Activated CD4-positive, CD25-positive, alpha-beta regulatory T cell treated with anti-CD3 and anti-CD28 coated beads, Interleukin-2, amount 50 U/mL, for 24 hours (primary cell): Measurements from ENCODE around the gene THOC5.
"Not testable (repeated sequence)": the region's sequence is repeated elsewhere in the genome, so short reads cannot be mapped to it uniquely, and the experiment has no call there.

Experiments used
- ATAC-seq, 2 donors: fragments of 150-1000 bp; cut with Tn5 transposase; one replicate each; pipeline ENCODE4 v1.10.0; 2021; ENCODE audit warnings: mild to moderate bottlenecking in 1 of 2, moderate library complexity in 1 of 2

The THOC5 gene

GRCh38 chr22:29553351-29554224, at the start of gene THOC5:
Gene THOC5, minus strand, starts transcription at chr22:29553757. Its CDS starts 4,610 bp downstream, at chr22:29549147.
- peak; percentile 98 to 99 for ATAC-seq

- ATAC-seq = no peak
Observed at GRCh38 chr22:29598684-29599020, 45.1 kb upstream of the THOC5 start.

GRCh38 chr22:29597871-29598683, 44.5 kb upstream of the THOC5 start:
- ATAC-seq = not testable (repeated sequence)

- ATAC-seq = no peak
Observed at GRCh38 chr22:29596408-29596807, 42.9 kb upstream of the THOC5 start.

- not testable (repeated sequence) for ATAC-seq
Observed at GRCh38 chr22:29594447-29594846, 40.9 kb upstream of the THOC5 start.

GRCh38 chr22:29593923-29594322, 40.4 kb upstream of the THOC5 start:
- ATAC-seq = no peak

- no peak for ATAC-seq
Observed at GRCh38 chr22:29587938-29588699, 34.6 kb upstream of the THOC5 start.

- not testable (repeated sequence) for ATAC-seq
Observed at GRCh38 chr22:29586193-29586705, 32.7 kb upstream of the THOC5 start.

- no peak for ATAC-seq
Observed at GRCh38 chr22:29584975-29585374, 31.4 kb upstream of the THOC5 start.

- ATAC-seq = no peak
Observed at GRCh38 chr22:29581799-29582198, 28.2 kb upstream of the THOC5 start.

GRCh38 chr22:29580200-29580810, 26.7 kb upstream of the THOC5 start:
- no peak for ATAC-seq

GRCh38 chr22:29578462-29579200, 25.1 kb upstream of the THOC5 start:
- no peak for ATAC-seq

- no peak for ATAC-seq
Observed at GRCh38 chr22:29574762-29575450, 21.3 kb upstream of the THOC5 start.

GRCh38 chr22:29570912-29571549, 17.5 kb upstream of the THOC5 start:
- no peak for ATAC-seq

- no peak for ATAC-seq
Observed at GRCh38 chr22:29570456-29570855, 16.9 kb upstream of the THOC5 start.

GRCh38 chr22:29569011-29569678, 15.6 kb upstream of the THOC5 start:
- ATAC-seq = no peak

- ATAC-seq = no peak
Observed at GRCh38 chr22:29567338-29567737, 13.8 kb upstream of the THOC5 start.

GRCh38 chr22:29566513-29566912, 13.0 kb upstream of the THOC5 start:
- not testable (repeated sequence) for ATAC-seq

GRCh38 chr22:29563652-29564460, 10.3 kb upstream of the THOC5 start:
- no peak for ATAC-seq
